ENCODE data around the gene DIP2C. TPM values are rescaled to one million over a fixed set of nuclear protein-coding genes. Genes with fewer than 3 reads are reported as not detected.
"Not testable (repeated sequence)": the region's sequence is repeated elsewhere in the genome, so short reads cannot be mapped to it uniquely, and the experiment has no call there.

The DIP2C gene
- total RNA-seq, 2 donors from 2014 or later = 9.6 to 11.9 TPM

DNA sequence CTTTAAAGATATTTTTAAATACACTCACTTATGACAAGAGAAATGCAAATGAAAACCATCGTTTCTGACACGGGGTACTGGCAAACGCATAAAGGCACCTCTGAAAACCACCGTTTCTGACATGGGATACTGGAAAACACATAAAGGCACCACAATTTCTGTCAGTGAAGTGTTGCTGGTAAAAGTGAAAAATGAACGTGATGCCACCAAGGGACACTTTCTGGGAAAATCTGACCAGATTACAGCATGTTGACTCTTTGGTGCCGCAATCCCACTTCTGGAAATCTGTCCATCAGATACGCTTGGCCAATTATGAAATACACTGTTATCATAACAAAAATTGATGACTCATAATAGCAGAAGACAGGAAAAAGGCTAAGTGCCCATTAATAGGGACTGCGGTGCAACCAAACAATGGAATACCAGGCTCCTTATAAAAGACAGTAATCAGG is 422.5 kb downstream of the DIP2C start:
- DNase-seq (peak in 2 of 4 donors; percentile 23 to 40), ATAC-seq (peak; percentile 92)
- intact Hi-C loops (cut with DNase I) = no loop called here
- WGBS, 2 donors = 34 to 42% methylated on average over 8 of the region's 8 CpGs
- Histone ChIP-seq H3K36me3 (replicated peaks in 1 of 2; ENCODE audit: insufficient read depth in 1 of 2, low read depth in 2 of 2) (no peaks in the 10 kb centered on the region), H3K27ac (no peak overlapping the region), H3K4me1 (peaks cover 6% of the 10 kb centered on the region), H3K4me3 (no peak overlapping the region), H3K27me3 (no peaks in the 10 kb centered on the region), H3K9me3 (no peaks in the 10 kb centered on the region)
- no peak for TF ChIP-seq POLR2A (IDR thresholded peaks at IDR 0.05)
- TF ChIP-seq, protein P1, sequence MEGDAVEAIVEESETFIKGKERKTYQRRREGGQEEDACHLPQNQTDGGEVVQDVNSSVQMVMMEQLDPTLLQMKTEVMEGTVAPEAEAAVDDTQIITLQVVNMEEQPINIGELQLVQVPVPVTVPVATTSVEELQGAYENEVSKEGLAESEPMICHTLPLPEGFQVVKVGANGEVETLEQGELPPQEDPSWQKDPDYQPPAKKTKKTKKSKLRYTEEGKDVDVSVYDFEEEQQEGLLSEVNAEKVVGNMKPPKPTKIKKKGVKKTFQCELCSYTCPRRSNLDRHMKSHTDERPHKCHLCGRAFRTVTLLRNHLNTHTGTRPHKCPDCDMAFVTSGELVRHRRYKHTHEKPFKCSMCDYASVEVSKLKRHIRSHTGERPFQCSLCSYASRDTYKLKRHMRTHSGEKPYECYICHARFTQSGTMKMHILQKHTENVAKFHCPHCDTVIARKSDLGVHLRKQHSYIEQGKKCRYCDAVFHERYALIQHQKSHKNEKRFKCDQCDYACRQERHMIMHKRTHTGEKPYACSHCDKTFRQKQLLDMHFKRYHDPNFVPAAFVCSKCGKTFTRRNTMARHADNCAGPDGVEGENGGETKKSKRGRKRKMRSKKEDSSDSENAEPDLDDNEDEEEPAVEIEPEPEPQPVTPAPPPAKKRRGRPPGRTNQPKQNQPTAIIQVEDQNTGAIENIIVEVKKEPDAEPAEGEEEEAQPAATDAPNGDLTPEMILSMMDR (IDR thresholded peaks at IDR 0.05) = no peak

DNA sequence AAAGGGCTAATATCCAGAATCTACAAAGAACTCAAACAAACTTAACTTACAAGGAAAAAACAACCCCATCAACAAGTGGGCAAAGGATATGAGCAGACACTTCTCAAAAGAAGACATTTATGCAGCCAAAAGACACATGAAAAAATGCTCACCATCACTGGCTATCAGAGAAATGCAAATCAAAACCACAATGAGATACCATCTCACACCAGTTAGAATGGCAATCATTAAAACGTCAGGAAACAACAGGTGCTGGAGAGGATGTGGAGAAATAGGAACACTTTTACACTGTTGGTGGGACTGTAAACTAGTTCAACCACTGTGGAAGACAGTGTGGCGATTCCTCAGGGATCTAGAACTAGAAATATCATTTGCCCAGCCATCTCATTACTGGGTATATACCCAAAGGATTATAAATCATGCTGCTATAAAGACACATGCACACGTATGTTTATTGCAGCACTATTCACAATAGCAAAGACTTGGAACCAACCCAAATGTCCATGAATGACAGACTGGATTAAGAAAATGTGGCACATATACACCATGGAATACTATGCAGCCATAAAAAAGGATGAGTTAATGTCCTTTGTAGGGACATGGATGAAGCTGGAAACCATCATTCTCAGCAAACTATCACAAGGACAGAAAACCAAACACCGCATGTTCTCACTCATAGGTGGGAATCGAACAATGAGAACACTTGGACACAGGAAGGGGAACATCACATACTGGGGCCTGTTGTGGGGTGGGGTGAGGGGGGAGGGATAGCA is 423.5 kb downstream of the DIP2C start:
- intact Hi-C loops (cut with DNase I); DNase-seq; H3K4me1 ChIP-seq; H3K9me3 ChIP-seq; H3K4me3 ChIP-seq; H3K36me3 ChIP-seq (replicated peaks in 1 of 2; ENCODE audit: insufficient read depth in 1 of 2, low read depth in 2 of 2); H3K27ac ChIP-seq; H3K27me3 ChIP-seq; ATAC-seq: not testable (repeated sequence)
- 88 to 90% methylated on average over 3 to 5 of the region's 5 CpGs for WGBS, 2 donors

DNA sequence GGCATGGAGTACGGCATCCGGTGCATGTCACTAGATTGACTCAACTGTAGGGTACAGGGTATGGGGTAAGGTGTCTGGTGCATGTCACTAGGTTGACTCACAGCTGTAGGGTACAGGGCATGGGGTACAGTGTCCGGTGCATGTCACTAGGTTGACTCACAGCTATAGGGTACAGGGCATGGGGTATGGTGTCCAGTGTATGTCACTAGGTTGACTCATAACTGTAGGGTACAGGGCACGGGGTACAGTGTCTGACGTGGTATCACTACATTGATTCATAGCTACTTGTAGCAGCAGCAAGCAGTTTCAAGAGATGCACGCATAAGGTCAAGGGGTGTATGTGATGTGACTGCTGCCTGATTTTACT is 424.4 kb downstream of the DIP2C start:
- ATAC-seq; H3K4me1 ChIP-seq; H3K9me3 ChIP-seq; intact Hi-C loops (cut with DNase I); H3K27ac ChIP-seq; H3K36me3 ChIP-seq (replicated peaks in 1 of 2; ENCODE audit: insufficient read depth in 1 of 2, low read depth in 2 of 2); H3K27me3 ChIP-seq; H3K4me3 ChIP-seq; DNase-seq: not testable (repeated sequence)
- 91 to 94% methylated on average over 6 of the region's 6 CpGs for WGBS, 2 donors

DNA sequence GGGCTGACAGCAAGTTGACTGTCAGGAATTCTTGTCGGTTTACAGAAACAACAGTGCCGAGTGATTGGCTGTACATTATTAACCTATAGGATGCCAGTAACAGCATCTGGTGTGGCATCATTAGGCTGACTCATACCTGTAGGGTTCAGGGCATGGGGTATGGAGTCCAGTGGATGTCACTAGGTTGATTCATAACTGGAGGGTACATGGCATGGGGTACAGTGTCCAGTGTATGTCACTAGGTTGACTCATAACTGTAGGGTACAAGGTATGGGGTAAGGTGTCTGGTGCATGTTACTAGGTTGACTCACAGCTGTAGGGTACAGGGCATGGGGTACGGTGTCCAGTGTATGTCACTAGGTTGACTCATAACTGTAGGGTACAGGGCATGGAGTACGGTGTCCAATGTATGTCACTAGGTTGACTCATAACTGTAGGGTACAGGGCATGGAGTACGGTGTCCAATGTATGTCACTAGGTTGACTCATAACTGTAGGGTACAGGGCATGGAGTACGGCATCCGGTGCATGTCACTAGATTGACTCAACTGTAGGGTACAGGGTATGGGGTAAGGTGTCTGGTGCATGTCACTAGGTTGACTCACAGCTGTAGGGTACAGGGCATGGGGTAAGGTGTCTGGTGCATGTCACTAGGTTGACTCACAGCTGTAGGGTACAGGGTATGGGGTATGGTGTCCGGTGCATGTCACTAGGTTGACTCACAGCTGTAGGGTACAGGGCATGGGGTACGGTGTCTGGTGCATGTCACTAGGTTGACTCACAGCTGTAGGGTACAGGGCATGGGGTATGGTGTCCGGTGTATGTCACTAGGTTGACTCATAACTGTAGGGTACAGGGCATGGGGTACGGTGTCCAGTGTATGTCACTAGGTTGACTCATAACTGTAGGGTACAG is 425.1 kb downstream of the DIP2C start:
- 71 to 73% methylated on average over 9 to 11 of the region's 11 CpGs for WGBS, 2 donors
- ATAC-seq; H3K27ac ChIP-seq; H3K4me1 ChIP-seq; intact Hi-C loops (cut with DNase I); H3K9me3 ChIP-seq; H3K27me3 ChIP-seq; H3K36me3 ChIP-seq (replicated peaks in 1 of 2; ENCODE audit: insufficient read depth in 1 of 2, low read depth in 2 of 2); H3K4me3 ChIP-seq; DNase-seq: not testable (repeated sequence)

DNA sequence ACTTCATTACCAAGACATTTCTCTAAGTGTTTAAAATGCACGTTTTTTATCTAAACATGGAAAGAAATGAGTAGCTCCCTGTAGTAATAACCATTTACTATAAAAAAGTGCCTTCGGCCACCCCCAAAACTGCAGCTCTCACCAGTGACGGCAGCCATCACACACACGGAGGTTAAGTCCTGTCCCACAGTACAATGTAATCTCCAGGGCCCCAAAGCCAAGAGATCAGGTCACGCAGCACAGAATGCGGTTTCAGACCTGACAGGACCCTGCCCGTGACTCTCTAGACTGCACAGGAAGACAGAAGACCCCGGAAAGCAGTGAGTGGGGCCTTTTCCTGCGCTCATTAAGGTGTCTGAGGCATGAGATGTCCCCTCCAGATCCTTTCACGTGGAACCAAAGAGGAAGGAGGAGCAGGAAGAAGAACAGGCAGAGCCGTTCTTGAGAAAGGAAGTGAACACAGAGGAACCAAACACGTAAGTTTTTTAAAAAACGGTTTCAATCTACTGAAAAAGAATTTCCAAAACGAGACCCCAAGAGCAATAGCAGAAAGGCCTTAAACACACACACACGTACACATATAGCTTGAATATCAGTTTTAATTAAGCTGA is 428.5 kb downstream of the DIP2C start:
- Histone ChIP-seq H3K27ac (no peak overlapping the region), H3K9me3 (no peaks in the 10 kb centered on the region), H3K4me3 (no peak overlapping the region), H3K36me3 (replicated peaks in 1 of 2; ENCODE audit: insufficient read depth in 1 of 2, low read depth in 2 of 2) (no peaks in the 10 kb centered on the region), H3K4me1 (no peaks in the 10 kb centered on the region), H3K27me3 (no peaks in the 10 kb centered on the region)
- DNase-seq (no peak), ATAC-seq (no peak)
- TF ChIP-seq POLR2A (IDR thresholded peaks at IDR 0.05) = no peak
- TF ChIP-seq, protein P1 (IDR thresholded peaks at IDR 0.05) = no peak
- 78 to 89% methylated on average over 15 of the region's 15 CpGs for WGBS, 2 donors
- intact Hi-C loops (cut with DNase I) = no loop called here
